Measurements from ENCODE around the gene LAMTOR2.

LAMTOR2 gene

GRCh38 chr1:156078728-156079127, 24.1 kb downstream of the LAMTOR2 start:
- Histone ChIP-seq H2AK5ac (ENCODE audit: low read depth, low read length) (no peak overlapping the region), H2AFZ (ENCODE audit: low read length) (no peak overlapping the region), H3K4me2 (ENCODE audit: insufficient read depth, low read length, poor library complexity, severe bottlenecking) (peak overlapping the region; percentile 59), H3K23ac (ENCODE audit: low read depth, low read length, poor library complexity) (no peak overlapping the region), H3K18ac (ENCODE audit: low read length) (no peak overlapping the region), H3K14ac (ENCODE audit: low read length) (no peak overlapping the region), H2BK12ac (ENCODE audit: low read length) (no peak overlapping the region), H3K4me1 (ENCODE audit: control insufficient read depth in 2 of 2, insufficient read depth in 1 of 2, low read depth in 1 of 2, low read length in 2 of 2) (peaks cover 47 to 49% of the 10 kb centered on the region in 2 donors), H3K4ac (ENCODE audit: low read length) (no peak overlapping the region), H2BK120ac (ENCODE audit: low read depth, low read length) (no peak overlapping the region), H2BK5ac (ENCODE audit: low read length) (no peak overlapping the region), H3K4me3 (ENCODE audit: low read length in 2 of 2) (peak overlapping the region; percentile 36 to 46), H3K79me1 (ENCODE audit: low read depth, low read length) (no peaks in the 10 kb centered on the region), H2BK15ac (ENCODE audit: low read length) (no peak overlapping the region), H3K9ac (ENCODE audit: low read depth, low read length, poor library complexity) (no peak overlapping the region), H4K8ac (ENCODE audit: low read depth, low read length) (no peak overlapping the region), H3K27ac (replicated peaks; ENCODE audit: low read length) (peak overlapping the region; percentile 28), H3K36me3 (replicated peaks in 1 of 2; ENCODE audit: control insufficient read depth in 2 of 2, insufficient read depth in 2 of 2, low read length in 2 of 2) (peaks cover 16 to 62% of the 10 kb centered on the region in 2 donors), H3K27me3 (ENCODE audit: control insufficient read depth in 3 of 3, insufficient read depth in 3 of 3, low read depth in 1 of 3, low read length in 3 of 3) (no peaks in the 10 kb centered on the region), H3K9me3 (replicated peaks in 1 of 2; ENCODE audit: control insufficient read depth in 2 of 2, insufficient read depth in 1 of 2, low read depth in 1 of 2, low read length in 2 of 2) (no peaks in the 10 kb centered on the region), H4K91ac (ENCODE audit: low read depth, low read length, poor library complexity) (no peak overlapping the region)
- WGBS, 2 donors (ENCODE audit: extremely low coverage in 2 of 2, insufficient read length in 2 of 2, insufficient replicate concordance in 1 of 2), result no CpG with 5 or more reads among the region's 5 CpGs
- DNase-seq (ENCODE audit: low spot score), result no peak

GRCh38 chr1:156079762-156080161, 25.2 kb downstream of the LAMTOR2 start:
- no peak overlapping the region for H2AFZ ChIP-seq (ENCODE audit: low read length)
- H3K9ac ChIP-seq (ENCODE audit: low read depth, low read length, poor library complexity), result no peak overlapping the region
- no peaks in the 10 kb centered on the region for H3K27me3 ChIP-seq (ENCODE audit: control insufficient read depth in 3 of 3, insufficient read depth in 3 of 3, low read depth in 1 of 3, low read length in 3 of 3)
- H3K4me1 ChIP-seq (ENCODE audit: control insufficient read depth in 2 of 2, insufficient read depth in 1 of 2, low read depth in 1 of 2, low read length in 2 of 2), result peaks cover 44 to 48% of the 10 kb centered on the region in 2 donors
- H3K18ac ChIP-seq (ENCODE audit: low read length), result no peak overlapping the region
- no peak overlapping the region for H4K8ac ChIP-seq (ENCODE audit: low read depth, low read length)
- no peak for DNase-seq (ENCODE audit: low spot score)
- no peaks in the 10 kb centered on the region for H3K79me1 ChIP-seq (ENCODE audit: low read depth, low read length)
- H2BK15ac ChIP-seq (ENCODE audit: low read length), result no peak overlapping the region
- no peak overlapping the region for H2BK5ac ChIP-seq (ENCODE audit: low read length)
- H2AK5ac ChIP-seq (ENCODE audit: low read depth, low read length), result no peak overlapping the region
- no peak overlapping the region for H3K14ac ChIP-seq (ENCODE audit: low read length)
- no peaks in the 10 kb centered on the region for H3K9me3 ChIP-seq (replicated peaks in 1 of 2; ENCODE audit: control insufficient read depth in 2 of 2, insufficient read depth in 1 of 2, low read depth in 1 of 2, low read length in 2 of 2)
- peak overlapping the region; percentile 93 to 99 for H3K4me3 ChIP-seq (ENCODE audit: low read length in 2 of 2)
- WGBS, 2 donors (ENCODE audit: extremely low coverage in 2 of 2, insufficient read length in 2 of 2, insufficient replicate concordance in 1 of 2), result no CpG with 5 or more reads among the region's 5 CpGs
- H3K4ac ChIP-seq (ENCODE audit: low read length), result no peak overlapping the region
- peak overlapping the region; percentile 63 for H3K27ac ChIP-seq (replicated peaks; ENCODE audit: low read length)
- no peak overlapping the region for H4K91ac ChIP-seq (ENCODE audit: low read depth, low read length, poor library complexity)
- no peak overlapping the region for H3K23ac ChIP-seq (ENCODE audit: low read depth, low read length, poor library complexity)
- peak overlapping the region; percentile 54 for H3K4me2 ChIP-seq (ENCODE audit: insufficient read depth, low read length, poor library complexity, severe bottlenecking)
- H2BK120ac ChIP-seq (ENCODE audit: low read depth, low read length), result no peak overlapping the region
- H3K36me3 ChIP-seq (replicated peaks in 1 of 2; ENCODE audit: control insufficient read depth in 2 of 2, insufficient read depth in 2 of 2, low read length in 2 of 2), result peaks cover 16 to 55% of the 10 kb centered on the region in 2 donors
- H2BK12ac ChIP-seq (ENCODE audit: low read length), result no peak overlapping the region

GRCh38 chr1:156080241-156080862, 25.8 kb downstream of the LAMTOR2 start:
- Histone ChIP-seq H2AFZ (ENCODE audit: low read length) (no peak overlapping the region), H2BK120ac (ENCODE audit: low read depth, low read length) (peak overlapping the region; percentile 7), H3K4me2 (ENCODE audit: insufficient read depth, low read length, poor library complexity, severe bottlenecking) (peak overlapping the region; percentile 54), H3K9ac (ENCODE audit: low read depth, low read length, poor library complexity) (peak overlapping the region; percentile 100), H3K79me1 (ENCODE audit: low read depth, low read length) (no peaks in the 10 kb centered on the region), H2AK5ac (ENCODE audit: low read depth, low read length) (peak overlapping the region; percentile 98), H3K18ac (ENCODE audit: low read length) (peak overlapping the region; percentile 100), H2BK5ac (ENCODE audit: low read length) (peak overlapping the region; percentile 82), H4K91ac (ENCODE audit: low read depth, low read length, poor library complexity) (no peak overlapping the region), H3K27ac (replicated peaks; ENCODE audit: low read length) (peak overlapping the region; percentile 98), H3K36me3 (replicated peaks in 1 of 2; ENCODE audit: control insufficient read depth in 2 of 2, insufficient read depth in 2 of 2, low read length in 2 of 2) (peaks cover 12 to 55% of the 10 kb centered on the region in 2 donors), H2BK12ac (ENCODE audit: low read length) (no peak overlapping the region), H3K23ac (ENCODE audit: low read depth, low read length, poor library complexity) (no peak overlapping the region), H3K14ac (ENCODE audit: low read length) (no peak overlapping the region), H3K4me1 (ENCODE audit: control insufficient read depth in 2 of 2, insufficient read depth in 1 of 2, low read depth in 1 of 2, low read length in 2 of 2) (peaks cover 44 to 48% of the 10 kb centered on the region in 2 donors), H3K4ac (ENCODE audit: low read length) (peak overlapping the region; percentile 70), H4K8ac (ENCODE audit: low read depth, low read length) (no peak overlapping the region), H3K4me3 (ENCODE audit: low read length in 2 of 2) (peak overlapping the region; percentile 93 to 99), H3K27me3 (ENCODE audit: control insufficient read depth in 3 of 3, insufficient read depth in 3 of 3, low read depth in 1 of 3, low read length in 3 of 3) (no peaks in the 10 kb centered on the region), H3K9me3 (replicated peaks in 1 of 2; ENCODE audit: control insufficient read depth in 2 of 2, insufficient read depth in 1 of 2, low read depth in 1 of 2, low read length in 2 of 2) (no peaks in the 10 kb centered on the region), H2BK15ac (ENCODE audit: low read length) (peak overlapping the region; percentile 72)
- no CpG with 5 or more reads among the region's 8 CpGs for WGBS, 2 donors (ENCODE audit: extremely low coverage in 2 of 2, insufficient read length in 2 of 2, insufficient replicate concordance in 1 of 2)
- DNase-seq (ENCODE audit: low spot score), result no peak

GRCh38 chr1:156080863-156081179, 26.2 kb downstream of the LAMTOR2 start:
- no CpG with 5 or more reads among the region's 4 CpGs for WGBS, 2 donors (ENCODE audit: extremely low coverage in 2 of 2, insufficient read length in 2 of 2, insufficient replicate concordance in 1 of 2)
- peak overlapping the region; percentile 98 for H3K27ac ChIP-seq (replicated peaks; ENCODE audit: low read length)

More at GRCh38 chr1:156080863-156081179, 26.2 kb downstream of the LAMTOR2 start:
- Histone ChIP-seq H3K18ac (ENCODE audit: low read length) (peak overlapping the region; percentile 100), H3K14ac (ENCODE audit: low read length) (no peak overlapping the region), H3K79me1 (ENCODE audit: low read depth, low read length) (no peaks in the 10 kb centered on the region), H3K36me3 (replicated peaks in 1 of 2; ENCODE audit: control insufficient read depth in 2 of 2, insufficient read depth in 2 of 2, low read length in 2 of 2) (peaks cover 12 to 52% of the 10 kb centered on the region in 2 donors), H2AK5ac (ENCODE audit: low read depth, low read length) (peak overlapping the region; percentile 98), H3K4me2 (ENCODE audit: insufficient read depth, low read length, poor library complexity, severe bottlenecking) (peak overlapping the region; percentile 54), H3K4me3 (ENCODE audit: low read length in 2 of 2) (peak overlapping the region; percentile 93 to 99), H3K27me3 (ENCODE audit: control insufficient read depth in 3 of 3, insufficient read depth in 3 of 3, low read depth in 1 of 3, low read length in 3 of 3) (no peaks in the 10 kb centered on the region), H4K8ac (ENCODE audit: low read depth, low read length) (no peak overlapping the region), H2BK15ac (ENCODE audit: low read length) (peak overlapping the region; percentile 72), H3K4me1 (ENCODE audit: control insufficient read depth in 2 of 2, insufficient read depth in 1 of 2, low read depth in 1 of 2, low read length in 2 of 2) (peaks cover 41 to 46% of the 10 kb centered on the region in 2 donors), H2BK12ac (ENCODE audit: low read length) (no peak overlapping the region), H3K4ac (ENCODE audit: low read length) (peak overlapping the region; percentile 71), H3K23ac (ENCODE audit: low read depth, low read length, poor library complexity) (no peak overlapping the region), H2BK120ac (ENCODE audit: low read depth, low read length) (peak overlapping the region; percentile 7), H4K91ac (ENCODE audit: low read depth, low read length, poor library complexity) (no peak overlapping the region), H2BK5ac (ENCODE audit: low read length) (peak overlapping the region; percentile 82), H3K9ac (ENCODE audit: low read depth, low read length, poor library complexity) (peak overlapping the region; percentile 100), H3K9me3 (replicated peaks in 1 of 2; ENCODE audit: control insufficient read depth in 2 of 2, insufficient read depth in 1 of 2, low read depth in 1 of 2, low read length in 2 of 2) (no peaks in the 10 kb centered on the region), H2AFZ (ENCODE audit: low read length) (no peak overlapping the region)
- DNase-seq (ENCODE audit: low spot score), result no peak

Measured in neuronal stem cell (in vitro differentiated cells).